K562 (cell line): ENCODE measurements around the gene NIPBL. TPM values are rescaled to one million over a fixed set of nuclear protein-coding genes. Genes with fewer than 3 reads are reported as not detected.
A peak's percentile ranks its signal among the peaks of the same experiment; 100 is the strongest.

Experiments
- CBX5 ChIP-seq: IDR thresholded peaks from 2 replicates; pipeline ENCODE4 v1.6.1; 2014; ENCODE audit warnings: low read depth, borderline replicate concordance
- CHD7 ChIP-seq: fragments of 200-600 bp; sonication (generic); IDR thresholded peaks from one replicate; pipeline ENCODE4 v1.6.1; 2012; ENCODE audit warnings: mild to moderate bottlenecking, low read depth, low read length, inconsistent platforms
- IRF9 ChIP-seq: fragments of 450-650 bp; IDR thresholded peaks from 2 replicates; pipeline ENCODE4 v1.6.1; 2016; ENCODE audit warnings: missing biosample characterization, missing genetic modification characterization
- NFRKB ChIP-seq: fragments of 450-650 bp; IDR thresholded peaks from 2 replicates; pipeline ENCODE4 v1.6.1; 2016; ENCODE audit warnings: low read depth
- TCF7 ChIP-seq: sonication (generic); IDR thresholded peaks from 2 replicates; pipeline ENCODE4 v1.6.1; 2016; ENCODE audit warnings: antibody characterized with exemption, borderline replicate concordance
- THAP12 ChIP-seq: fragments of 250-450 bp; sonication (Bioruptor Pico); IDR thresholded peaks from 2 replicates; pipeline ENCODE4 v1.9.0; 2021; ENCODE audit warnings: mild to moderate bottlenecking, inconsistent platforms
- ZNF740 ChIP-seq, 3 experiments: fragments of 200-800 bp in 1 of 3; sonication (Bioruptor generic) in 1 of 3; sonication (generic) in 1 of 3; formaldehyde crosslinking in 1 of 3; IDR thresholded peaks; 2 replicates each; pipeline versions ENCODE4 v1.6.1 to v1.8.0; 2016 to 2022; ENCODE audit warnings: mild to moderate bottlenecking in 2 of 3, missing compliant biosample characterization in 2 of 3, missing genetic modification characterization in 2 of 3, missing genetic modification reagents in 1 of 3
- ZNF778 ChIP-seq: fragments of 450-650 bp; formaldehyde crosslinking; IDR thresholded peaks from 2 replicates; pipeline ENCODE4 v1.4.0; 2020; ENCODE audit warnings: mild to moderate bottlenecking, moderate library complexity
- polyA plus RNA-seq, 8 experiments: library from polyadenylated mRNA; depleted of rRNA in 4 of 8; stranded (reverse) in 5 of 8; unstranded in 3 of 8; fragments of >200 nt; fragmentation: Nextera tagmentation in 2 of 8; fragmentation: Illumina TruSeq in 1 of 8; extraction: Ambion mirVana in 2 of 8; extraction: Trizol in 1 of 8; gene quantifications; 2 replicates each; pipeline versions ENCODE4 v1.2.1 to v1.2.3, GENCODE V29; 2011 to 2014; ENCODE audit warnings: inconsistent platforms in 1 of 8, missing spikeins in 1 of 8
- total RNA-seq, 7 experiments: library from RNA; depleted of rRNA in 6 of 7; stranded (reverse); fragments of >200 nt in 6 of 7; fragmentation: Illumina TruSeq in 2 of 7; extraction: Trizol in 2 of 7; gene quantifications; 2 replicates each; pipeline versions ENCODE4 v1.2.1 to v1.2.3, GENCODE V29; 2011 to 2021; ENCODE audit warnings: low replicate concordance in 1 of 7

Gene NIPBL
- total and polyA plus RNA-seq, 9 of the 15 experiments (the other 6 are each of a cell fraction or from before 2014, with no cell fraction given) = 12.9 to 56.7 (median 38.9) TPM

- TF ChIP-seq ZNF740 (CRISPR knock-in tag; IDR thresholded peaks at IDR 0.05) = peak; percentile 84
- peak in 1 of 2 experiments; percentile 78; a peak in 2 of 4 replicates for TF ChIP-seq ZNF740 (tag; IDR thresholded peaks at IDR 0.05)
- TF ChIP-seq CBX5 = no peak
- TF ChIP-seq TCF7 = no peak; the same call in 1 of the 2 replicates
- TF ChIP-seq ZNF778 = no peak
- no peak for TF ChIP-seq NFRKB
- TF ChIP-seq IRF9 (tag) = no peak
- TF ChIP-seq CHD7 = no peak
- TF ChIP-seq THAP12 (CRISPR knock-in tag) = peak; percentile 70; the same call in 1 of the 2 replicates
These were observed at the start of gene NIPBL (continued) for GRCh38 chr5:36876299-36876964.
